ENCODE measurements around the gene HOXC10. TPM values are rescaled to one million over a fixed set of nuclear protein-coding genes. Genes with fewer than 3 reads are reported as not detected.

Gene HOXC10
- total RNA-seq, 1 experiment from 2014 or later: not detected

DNA sequence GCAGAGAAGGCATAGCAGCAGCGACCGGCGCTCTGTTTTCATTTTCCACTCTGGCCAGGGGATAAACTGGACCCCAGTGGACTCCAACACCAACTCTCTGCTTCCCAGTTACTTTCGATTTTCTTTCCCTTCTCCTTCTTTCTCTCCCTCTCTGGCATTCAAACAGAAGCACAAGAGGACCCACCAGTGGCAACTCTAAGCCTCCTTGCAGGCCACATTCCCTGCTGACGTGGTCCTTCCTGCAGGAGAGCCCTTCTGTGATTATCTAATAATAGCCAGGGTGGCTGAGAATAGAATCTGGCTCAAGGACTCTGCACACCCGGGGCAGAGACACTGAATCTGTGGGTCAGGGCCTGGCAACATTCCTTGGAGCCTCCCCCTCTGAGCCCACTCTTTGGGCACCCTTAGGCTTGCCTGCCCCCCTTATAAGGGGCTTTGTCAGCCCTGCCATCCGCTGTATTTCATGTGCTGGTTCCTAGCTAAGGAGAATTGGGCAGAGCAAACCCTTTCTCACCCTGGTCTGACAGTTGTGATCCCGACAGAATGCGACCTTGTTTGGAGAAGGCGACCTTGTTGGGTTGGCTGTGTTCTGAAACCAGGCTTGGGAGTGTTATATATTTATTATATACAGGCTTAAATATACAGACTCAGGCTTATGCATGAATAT, 35.1 kb downstream of the HOXC10 start:
- no peak for DNase-seq
- no peak overlapping the region for H3K4me3 ChIP-seq (ENCODE audit: insufficient read depth, low read depth, low read length)
- H3K27me3 ChIP-seq (ENCODE audit: control insufficient read depth, insufficient read depth, low read length): peaks cover 99% of the 10 kb centered on the region
- H3K36me3 ChIP-seq (replicated peaks; ENCODE audit: control insufficient read depth, insufficient read depth, low read length): no peaks in the 10 kb centered on the region

DNA sequence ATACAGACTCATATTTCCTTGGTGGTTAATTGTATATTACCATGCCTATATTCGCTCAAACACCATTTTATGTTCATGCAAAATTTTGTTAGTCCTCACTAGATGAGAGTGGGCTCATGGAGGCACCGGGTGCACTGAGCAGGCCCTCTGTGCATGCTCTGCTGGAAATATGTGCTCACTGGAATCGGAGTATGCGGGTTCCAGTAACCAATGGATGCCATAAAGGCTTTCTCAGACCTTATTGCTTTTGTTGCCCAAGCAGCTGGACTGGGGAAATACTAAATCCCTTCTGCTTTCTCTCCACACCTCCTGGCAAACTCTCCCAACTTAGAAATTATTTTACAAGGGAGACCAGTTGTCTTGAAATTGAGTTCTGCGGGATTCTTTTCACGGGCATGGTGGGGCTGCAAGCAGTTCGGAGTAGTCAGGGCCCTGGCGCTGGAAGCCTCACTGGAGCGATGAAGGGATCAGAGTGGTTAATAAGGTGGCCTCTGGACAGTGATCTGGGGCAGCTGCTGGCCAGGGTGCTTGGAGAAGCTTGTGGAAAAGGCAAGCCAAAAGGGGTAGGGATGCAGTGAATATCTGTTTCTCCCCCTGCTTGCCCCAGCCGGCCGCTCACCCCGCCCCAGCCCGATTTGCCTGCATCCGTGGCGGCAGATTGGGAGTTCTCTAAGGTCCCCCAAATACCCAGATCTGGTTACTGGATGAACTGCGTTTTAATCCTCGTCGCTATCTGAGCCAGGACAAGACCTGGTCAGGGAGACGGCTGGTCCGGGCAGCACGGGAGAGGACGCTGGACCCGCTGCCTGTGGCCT, 35.9 kb downstream of the HOXC10 start:
- Histone ChIP-seq H3K4me3 (ENCODE audit: insufficient read depth, low read depth, low read length) (no peak overlapping the region), H3K36me3 (replicated peaks; ENCODE audit: control insufficient read depth, insufficient read depth, low read length) (no peaks in the 10 kb centered on the region), H3K27me3 (ENCODE audit: control insufficient read depth, insufficient read depth, low read length) (peaks cover 99% of the 10 kb centered on the region)
- no peak for DNase-seq

DNA sequence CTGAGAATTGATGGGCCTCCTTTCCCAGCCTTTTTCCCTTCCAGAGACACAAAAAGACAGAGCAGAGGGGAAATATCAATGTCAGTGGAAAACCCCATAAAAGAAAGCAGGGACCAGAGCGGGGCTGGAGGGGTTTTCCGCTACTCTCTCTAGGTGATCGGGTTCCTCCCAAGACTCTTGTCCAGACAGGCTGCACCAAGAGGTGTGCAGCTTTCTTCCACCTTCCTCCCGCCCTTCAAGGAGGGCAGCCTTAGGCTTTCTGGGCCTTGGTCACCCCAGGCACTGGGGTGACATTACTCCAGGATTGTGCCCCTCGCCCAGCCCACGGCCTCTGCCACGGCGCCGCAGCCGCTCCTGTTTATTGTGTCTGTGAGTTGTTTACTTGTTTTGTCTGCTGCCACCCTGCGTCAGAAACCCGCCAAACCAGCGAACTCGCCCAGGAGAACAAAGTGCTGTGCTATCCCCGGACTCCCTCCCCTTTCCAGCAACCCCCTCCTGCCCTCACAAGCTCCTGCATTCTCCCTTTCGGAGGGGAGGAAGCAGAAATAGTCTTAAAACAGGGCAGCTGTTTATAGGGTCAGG, 36.6 kb downstream of the HOXC10 start:
- H3K4me3 ChIP-seq (ENCODE audit: insufficient read depth, low read depth, low read length): no peak overlapping the region
- peaks cover 99% of the 10 kb centered on the region for H3K27me3 ChIP-seq (ENCODE audit: control insufficient read depth, insufficient read depth, low read length)
- peak; percentile 82 for DNase-seq
- H3K36me3 ChIP-seq (replicated peaks; ENCODE audit: control insufficient read depth, insufficient read depth, low read length): no peaks in the 10 kb centered on the region

DNA sequence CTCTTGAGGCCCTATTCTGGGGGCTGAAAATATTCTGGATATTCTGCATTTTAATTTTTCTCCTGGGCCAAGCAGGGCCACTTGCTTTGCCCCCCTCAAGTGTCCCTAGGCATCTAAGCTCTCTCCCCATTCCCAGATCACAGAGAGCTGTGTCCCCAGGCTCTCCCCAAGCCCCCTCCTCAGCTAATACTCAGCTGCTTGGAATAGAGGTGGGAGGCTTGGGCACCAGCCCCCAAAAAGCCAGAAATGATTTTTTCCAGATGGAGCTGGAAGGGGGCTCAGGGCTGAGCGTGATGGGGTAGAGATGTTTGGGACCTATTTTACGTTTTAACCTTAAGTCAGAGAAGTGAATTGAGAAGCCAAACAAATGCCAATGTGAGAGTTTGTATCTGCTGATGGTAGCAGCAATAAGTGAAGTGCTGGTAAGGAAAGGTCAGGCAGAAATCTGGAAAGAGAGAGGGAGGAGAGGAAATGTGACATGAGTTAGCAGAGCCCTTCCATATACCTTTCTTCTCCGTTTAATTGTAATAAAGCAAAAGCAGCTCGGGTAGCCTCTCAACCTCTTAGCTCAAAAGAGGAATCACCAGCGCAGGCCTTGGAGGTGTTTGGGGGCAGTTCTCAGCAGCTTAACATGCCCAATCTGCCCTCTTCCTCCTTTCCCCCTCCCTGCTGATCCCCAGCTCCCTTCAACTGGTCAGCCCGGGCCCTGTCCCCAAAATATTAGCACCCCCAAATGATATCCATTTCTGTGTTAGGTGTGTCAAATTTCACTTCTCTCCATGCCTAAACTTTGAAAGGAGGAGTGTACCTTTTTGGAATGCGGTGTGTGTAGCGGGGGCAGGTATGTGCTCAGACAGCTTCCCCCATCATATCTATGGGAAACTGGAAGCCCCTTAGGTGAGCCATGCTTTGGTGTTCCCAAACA, 38.3 kb downstream of the HOXC10 start:
- Histone ChIP-seq H3K36me3 (replicated peaks; ENCODE audit: control insufficient read depth, insufficient read depth, low read length) (no peaks in the 10 kb centered on the region), H3K27me3 (ENCODE audit: control insufficient read depth, insufficient read depth, low read length) (peaks cover 100% of the 10 kb centered on the region), H3K4me3 (ENCODE audit: insufficient read depth, low read depth, low read length) (no peak overlapping the region)
- no peak for DNase-seq

DNA sequence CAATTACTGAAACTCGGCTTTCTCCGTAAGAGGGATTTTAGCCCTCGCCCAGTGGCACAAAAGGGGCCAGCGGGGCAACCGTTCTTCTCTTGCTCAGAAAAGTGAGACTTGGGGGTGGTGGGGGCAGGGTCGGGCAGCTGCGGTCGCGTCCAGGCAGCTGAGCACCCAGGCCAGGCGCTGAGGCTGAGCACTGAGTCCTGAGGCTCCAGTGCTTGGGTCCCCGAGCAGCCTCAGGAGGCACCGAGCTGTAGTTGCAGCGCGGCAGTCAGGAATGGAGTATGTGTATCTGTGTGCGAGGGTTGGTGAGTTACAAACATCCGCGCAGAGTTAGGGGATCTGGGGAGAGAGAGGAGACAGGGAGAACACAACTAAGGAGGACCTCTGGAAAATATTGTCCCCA, 39.2 kb downstream of the HOXC10 start:
- no peak overlapping the region for H3K4me3 ChIP-seq (ENCODE audit: insufficient read depth, low read depth, low read length)
- DNase-seq: no peak
- no peaks in the 10 kb centered on the region for H3K36me3 ChIP-seq (replicated peaks; ENCODE audit: control insufficient read depth, insufficient read depth, low read length)
- H3K27me3 ChIP-seq (ENCODE audit: control insufficient read depth, insufficient read depth, low read length): peaks cover 100% of the 10 kb centered on the region

DNA sequence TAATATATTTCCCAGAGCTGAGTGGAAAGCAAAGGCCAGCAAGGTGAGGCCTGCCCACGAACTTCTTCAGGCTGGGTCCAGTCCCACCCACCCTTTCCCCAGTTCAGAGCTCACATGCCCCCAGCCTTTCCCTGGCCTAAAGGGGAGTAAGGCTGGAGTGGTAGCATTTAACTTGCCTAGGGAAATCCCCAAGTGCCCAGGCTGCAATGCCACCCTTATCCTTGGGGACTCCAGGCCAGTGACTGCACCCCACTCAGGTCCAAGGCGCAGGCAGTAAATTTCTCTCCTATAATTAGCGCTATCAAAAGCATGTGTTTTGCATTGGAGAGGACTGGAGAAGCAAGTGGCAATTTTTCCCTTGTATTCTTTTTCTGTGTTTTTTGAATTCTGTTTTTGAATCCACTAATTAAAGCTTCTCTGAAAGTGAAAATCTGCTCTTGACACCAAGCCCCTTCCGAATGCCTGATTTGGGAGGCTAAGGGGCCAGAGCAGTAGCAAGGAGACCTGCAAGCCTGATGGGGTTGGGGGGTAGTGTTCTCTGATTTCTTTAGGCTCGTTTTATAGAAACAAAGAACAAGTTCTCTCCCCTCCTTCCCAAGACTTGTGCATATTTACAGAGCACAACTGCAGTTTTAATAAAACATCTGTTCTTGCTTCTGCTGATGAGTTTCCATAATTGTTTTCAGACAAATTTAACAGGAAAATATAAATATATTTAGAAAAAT, 39.8 kb downstream of the HOXC10 start:
- no peak for DNase-seq
- Histone ChIP-seq H3K27me3 (ENCODE audit: control insufficient read depth, insufficient read depth, low read length) (peaks cover 100% of the 10 kb centered on the region), H3K36me3 (replicated peaks; ENCODE audit: control insufficient read depth, insufficient read depth, low read length) (no peaks in the 10 kb centered on the region), H3K4me3 (ENCODE audit: insufficient read depth, low read depth, low read length) (no peak overlapping the region)

DNA sequence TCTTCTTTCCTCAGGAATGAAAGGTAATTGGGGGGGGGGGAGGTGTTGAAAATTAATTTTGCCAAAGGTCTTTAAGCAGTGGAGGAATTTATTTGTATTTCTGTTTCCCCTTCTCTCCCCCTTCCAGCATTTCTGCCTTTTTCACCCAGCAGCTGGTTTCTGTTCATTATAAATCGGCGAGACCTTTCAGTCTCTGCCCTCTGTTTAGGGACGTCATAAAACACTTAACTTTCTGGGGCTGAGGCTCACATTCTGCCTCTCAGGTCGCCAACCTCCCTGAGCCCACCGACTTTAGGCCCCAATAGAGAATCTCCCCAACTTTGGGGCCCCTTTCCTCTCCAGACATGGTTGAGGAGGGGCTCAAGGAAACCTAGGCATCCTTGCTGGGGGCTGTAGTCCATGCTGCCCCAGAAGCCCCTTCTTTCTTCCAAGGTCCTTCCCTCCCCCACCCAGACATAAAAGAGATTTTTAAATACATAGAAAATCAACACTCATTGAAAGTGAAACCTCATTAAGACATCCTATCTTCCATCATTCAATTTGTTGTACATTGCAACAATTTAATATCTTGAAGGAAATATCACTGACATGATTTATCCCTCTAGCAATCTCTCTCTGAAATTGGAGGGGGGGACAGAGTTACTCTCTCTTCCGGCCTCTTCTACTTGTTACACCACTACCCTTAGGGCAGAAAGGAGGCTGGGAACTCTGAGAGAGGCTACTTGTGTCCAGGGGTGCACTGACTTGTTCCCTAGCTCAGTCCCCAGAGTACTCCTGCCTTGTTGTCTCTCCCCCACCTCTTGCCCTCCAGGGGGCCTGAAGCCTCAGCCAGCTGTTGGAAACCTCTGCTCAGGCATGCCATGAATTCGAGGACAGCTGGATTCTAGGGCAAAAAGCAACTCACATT, 40.8 kb downstream of the HOXC10 start:
- no peak for DNase-seq
- Histone ChIP-seq H3K27me3 (ENCODE audit: control insufficient read depth, insufficient read depth, low read length) (peaks cover 100% of the 10 kb centered on the region), H3K36me3 (replicated peaks; ENCODE audit: control insufficient read depth, insufficient read depth, low read length) (no peaks in the 10 kb centered on the region), H3K4me3 (ENCODE audit: insufficient read depth, low read depth, low read length) (no peak overlapping the region)

DNA sequence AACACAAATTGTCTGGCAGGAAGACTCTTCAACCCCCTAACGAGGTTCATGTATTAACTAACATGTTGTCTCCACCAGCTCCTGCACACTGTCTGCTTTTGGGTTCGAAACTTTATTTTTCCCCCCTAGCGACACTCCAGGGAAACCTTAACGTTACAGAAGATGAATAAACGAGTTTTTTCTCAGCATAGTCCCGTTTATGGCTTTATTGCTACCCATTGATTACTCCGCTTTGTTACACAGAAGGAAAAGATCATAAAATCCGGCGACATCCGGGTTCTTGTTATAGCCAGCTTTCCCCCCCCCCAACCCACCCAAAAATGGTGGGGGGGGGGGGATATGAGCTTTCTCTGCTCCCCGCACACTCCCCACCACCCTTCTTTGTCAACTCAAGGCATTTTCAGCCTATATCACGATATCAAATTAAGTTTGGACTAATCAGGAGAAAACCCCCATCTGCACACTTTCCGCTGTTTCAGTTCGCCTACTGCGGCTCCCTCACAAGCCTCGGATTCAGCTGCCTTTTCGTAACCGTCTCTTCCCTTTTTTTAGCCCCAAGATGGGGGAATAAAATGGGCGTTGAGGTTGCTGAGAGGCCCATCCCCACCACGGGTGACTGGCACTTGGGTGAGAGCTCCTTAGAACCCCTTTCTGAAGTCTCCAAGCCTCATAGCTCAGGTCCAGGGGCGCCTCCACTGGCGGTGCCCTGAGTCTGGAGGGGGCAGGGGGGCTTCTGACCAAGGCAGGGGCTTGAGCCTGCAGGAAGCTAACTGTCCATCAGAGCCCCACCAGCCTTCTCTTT, 41.9 kb downstream of the HOXC10 start:
- Histone ChIP-seq H3K36me3 (replicated peaks; ENCODE audit: control insufficient read depth, insufficient read depth, low read length) (no peaks in the 10 kb centered on the region), H3K4me3 (ENCODE audit: insufficient read depth, low read depth, low read length) (no peak overlapping the region), H3K27me3 (ENCODE audit: control insufficient read depth, insufficient read depth, low read length) (peaks cover 100% of the 10 kb centered on the region)
- DNase-seq: no peak

DNA sequence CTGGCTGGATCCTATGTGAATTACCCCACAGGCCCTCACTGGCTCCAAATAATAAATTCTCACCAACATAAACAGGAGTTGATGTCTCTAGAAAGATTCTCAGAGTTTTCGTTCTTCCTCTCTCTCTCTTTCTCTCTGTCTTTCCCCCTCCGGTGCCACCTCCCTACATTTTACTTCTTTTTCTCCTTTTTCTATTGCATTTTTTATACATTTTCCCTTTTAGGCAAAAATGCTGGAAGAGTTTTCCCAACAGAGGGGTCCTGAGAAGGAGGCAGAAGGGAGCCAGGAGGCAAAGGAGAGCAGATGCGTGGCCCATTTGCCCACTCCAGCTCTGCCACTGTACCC, 42.5 kb downstream of the HOXC10 start:
- peaks cover 100% of the 10 kb centered on the region for H3K27me3 ChIP-seq (ENCODE audit: control insufficient read depth, insufficient read depth, low read length)
- H3K36me3 ChIP-seq (replicated peaks; ENCODE audit: control insufficient read depth, insufficient read depth, low read length): no peaks in the 10 kb centered on the region
- no peak overlapping the region for H3K4me3 ChIP-seq (ENCODE audit: insufficient read depth, low read depth, low read length)
- no peak for DNase-seq

DNA sequence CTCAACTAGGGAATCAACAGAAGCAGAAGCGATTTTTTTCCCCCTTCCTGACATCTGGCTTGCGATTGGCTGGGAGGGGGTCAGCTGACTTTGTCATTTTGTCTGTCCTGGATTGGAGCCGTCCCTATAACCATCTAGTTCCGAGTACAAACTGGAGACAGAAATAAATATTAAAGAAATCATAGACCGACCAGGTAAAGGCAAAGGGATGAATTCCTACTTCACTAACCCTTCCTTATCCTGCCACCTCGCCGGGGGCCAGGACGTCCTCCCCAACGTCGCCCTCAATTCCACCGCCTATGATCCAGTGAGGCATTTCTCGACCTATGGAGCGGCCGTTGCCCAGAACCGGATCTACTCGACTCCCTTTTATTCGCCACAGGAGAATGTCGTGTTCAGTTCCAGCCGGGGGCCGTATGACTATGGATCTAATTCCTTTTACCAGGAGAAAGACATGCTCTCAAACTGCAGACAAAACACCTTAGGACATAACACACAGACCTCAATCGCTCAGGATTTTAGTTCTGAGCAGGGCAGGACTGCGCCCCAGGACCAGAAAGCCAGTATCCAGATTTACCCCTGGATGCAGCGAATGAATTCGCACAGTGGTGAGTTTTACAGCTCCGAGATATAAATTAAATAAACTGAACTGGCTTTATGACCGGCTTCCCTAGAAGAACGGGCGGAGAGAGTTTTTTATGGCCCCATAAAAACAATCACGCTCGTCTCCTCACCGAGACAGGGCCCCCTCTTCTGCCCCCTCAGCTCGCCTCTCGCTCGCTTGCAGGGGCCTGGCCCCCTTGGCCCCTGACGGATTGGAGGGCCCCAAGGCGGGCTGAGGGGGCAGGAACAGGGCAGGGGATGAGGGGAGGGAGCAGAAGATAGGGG, 43.6 kb downstream of the HOXC10 start, which contains the start of gene HOXC6:
Gene HOXC6 (plus strand): TSS at position 127 of the 888 bp plus-strand sequence. CDS start 82 bp downstream, at position 209.
- Histone ChIP-seq H3K27me3 (ENCODE audit: control insufficient read depth, insufficient read depth, low read length) (peaks cover 99% of the 10 kb centered on the region), H3K4me3 (ENCODE audit: insufficient read depth, low read depth, low read length) (no peak within 1 kb of the TSS), H3K36me3 (replicated peaks; ENCODE audit: control insufficient read depth, insufficient read depth, low read length) (no peaks in the 10 kb centered on the region)
- peak; percentile 81 for DNase-seq

DNA sequence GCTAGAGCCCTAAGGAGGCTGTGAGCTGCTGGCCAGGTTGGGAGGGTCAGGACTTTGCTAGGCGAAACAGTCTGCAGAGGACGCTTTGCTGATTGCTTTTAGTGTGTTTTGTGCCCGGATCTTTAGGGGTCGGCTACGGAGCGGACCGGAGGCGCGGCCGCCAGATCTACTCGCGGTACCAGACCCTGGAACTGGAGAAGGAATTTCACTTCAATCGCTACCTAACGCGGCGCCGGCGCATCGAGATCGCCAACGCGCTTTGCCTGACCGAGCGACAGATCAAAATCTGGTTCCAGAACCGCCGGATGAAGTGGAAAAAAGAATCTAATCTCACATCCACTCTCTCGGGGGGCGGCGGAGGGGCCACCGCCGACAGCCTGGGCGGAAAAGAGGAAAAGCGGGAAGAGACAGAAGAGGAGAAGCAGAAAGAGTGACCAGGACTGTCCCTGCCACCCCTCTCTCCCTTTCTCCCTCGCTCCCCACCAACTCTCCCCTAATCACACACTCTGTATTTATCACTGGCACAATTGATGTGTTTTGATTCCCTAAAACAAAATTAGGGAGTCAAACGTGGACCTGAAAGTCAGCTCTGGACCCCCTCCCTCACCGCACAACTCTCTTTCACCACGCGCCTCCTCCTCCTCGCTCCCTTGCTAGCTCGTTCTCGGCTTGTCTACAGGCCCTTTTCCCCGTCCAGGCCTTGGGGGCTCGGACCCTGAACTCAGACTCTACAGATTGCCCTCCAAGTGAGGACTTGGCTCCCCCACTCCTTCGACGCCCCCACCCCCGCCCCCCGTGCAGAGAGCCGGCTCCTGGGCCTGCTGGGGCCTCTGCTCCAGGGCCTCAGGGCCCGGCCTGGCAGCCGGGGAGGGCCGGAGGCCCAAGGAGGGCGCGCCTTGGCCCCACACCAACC, 44.8 kb downstream of the HOXC10 start:
- Histone ChIP-seq H3K4me3 (ENCODE audit: insufficient read depth, low read depth, low read length) (no peak overlapping the region), H3K27me3 (ENCODE audit: control insufficient read depth, insufficient read depth, low read length) (peaks cover 99% of the 10 kb centered on the region), H3K36me3 (replicated peaks; ENCODE audit: control insufficient read depth, insufficient read depth, low read length) (no peaks in the 10 kb centered on the region)
- peak; percentile 77 for DNase-seq
